Subcutaneous adipose tissue (tissue), 4 donors: ENCODE results near the gene IMP3. TPM values are rescaled to one million over a fixed set of nuclear protein-coding genes. Genes with fewer than 3 reads are reported as not detected.

Source experiments
- total RNA-seq, 4 donors: library from RNA; depleted of rRNA; stranded (reverse); fragments of >200 nt; gene quantifications; one replicate each; pipeline ENCODE4 v1.1.0, GENCODE V29; 2016
- TF ChIP-seq, protein P1 (sequence below): fragments of 450-650 bp; IDR thresholded peaks from one replicate; pipeline ENCODE4 v1.5.1; 2016; ENCODE audit warnings: low read depth, mild to moderate bottlenecking, control low read depth, antibody characterized with exemption, moderate library complexity

The IMP3 gene
- total RNA-seq, 4 donors from 2014 or later, result 56.1 to 108 (median 85.9) TPM

DNA sequence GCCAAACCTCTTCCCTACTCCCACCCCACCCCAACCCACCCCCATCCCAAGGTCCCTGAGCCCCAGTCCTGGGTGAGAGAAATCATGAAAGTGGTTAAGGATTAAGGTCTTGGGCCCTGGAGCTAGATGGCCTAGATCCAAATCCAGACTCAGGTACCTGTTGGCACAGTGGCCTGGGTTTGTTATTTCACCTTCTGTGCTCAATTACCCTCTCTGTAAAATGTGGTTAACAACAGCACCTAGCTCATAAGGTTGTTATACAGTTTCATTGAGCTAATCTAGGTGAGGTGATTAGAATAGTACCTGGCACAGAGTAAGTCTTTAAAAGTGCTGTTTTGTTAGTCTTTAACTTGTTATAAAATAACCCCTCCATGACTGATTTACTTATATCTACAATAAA lies 8.1 kb downstream of the IMP3 start:
- TF ChIP-seq, protein P1, sequence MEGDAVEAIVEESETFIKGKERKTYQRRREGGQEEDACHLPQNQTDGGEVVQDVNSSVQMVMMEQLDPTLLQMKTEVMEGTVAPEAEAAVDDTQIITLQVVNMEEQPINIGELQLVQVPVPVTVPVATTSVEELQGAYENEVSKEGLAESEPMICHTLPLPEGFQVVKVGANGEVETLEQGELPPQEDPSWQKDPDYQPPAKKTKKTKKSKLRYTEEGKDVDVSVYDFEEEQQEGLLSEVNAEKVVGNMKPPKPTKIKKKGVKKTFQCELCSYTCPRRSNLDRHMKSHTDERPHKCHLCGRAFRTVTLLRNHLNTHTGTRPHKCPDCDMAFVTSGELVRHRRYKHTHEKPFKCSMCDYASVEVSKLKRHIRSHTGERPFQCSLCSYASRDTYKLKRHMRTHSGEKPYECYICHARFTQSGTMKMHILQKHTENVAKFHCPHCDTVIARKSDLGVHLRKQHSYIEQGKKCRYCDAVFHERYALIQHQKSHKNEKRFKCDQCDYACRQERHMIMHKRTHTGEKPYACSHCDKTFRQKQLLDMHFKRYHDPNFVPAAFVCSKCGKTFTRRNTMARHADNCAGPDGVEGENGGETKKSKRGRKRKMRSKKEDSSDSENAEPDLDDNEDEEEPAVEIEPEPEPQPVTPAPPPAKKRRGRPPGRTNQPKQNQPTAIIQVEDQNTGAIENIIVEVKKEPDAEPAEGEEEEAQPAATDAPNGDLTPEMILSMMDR, result no peak

DNA sequence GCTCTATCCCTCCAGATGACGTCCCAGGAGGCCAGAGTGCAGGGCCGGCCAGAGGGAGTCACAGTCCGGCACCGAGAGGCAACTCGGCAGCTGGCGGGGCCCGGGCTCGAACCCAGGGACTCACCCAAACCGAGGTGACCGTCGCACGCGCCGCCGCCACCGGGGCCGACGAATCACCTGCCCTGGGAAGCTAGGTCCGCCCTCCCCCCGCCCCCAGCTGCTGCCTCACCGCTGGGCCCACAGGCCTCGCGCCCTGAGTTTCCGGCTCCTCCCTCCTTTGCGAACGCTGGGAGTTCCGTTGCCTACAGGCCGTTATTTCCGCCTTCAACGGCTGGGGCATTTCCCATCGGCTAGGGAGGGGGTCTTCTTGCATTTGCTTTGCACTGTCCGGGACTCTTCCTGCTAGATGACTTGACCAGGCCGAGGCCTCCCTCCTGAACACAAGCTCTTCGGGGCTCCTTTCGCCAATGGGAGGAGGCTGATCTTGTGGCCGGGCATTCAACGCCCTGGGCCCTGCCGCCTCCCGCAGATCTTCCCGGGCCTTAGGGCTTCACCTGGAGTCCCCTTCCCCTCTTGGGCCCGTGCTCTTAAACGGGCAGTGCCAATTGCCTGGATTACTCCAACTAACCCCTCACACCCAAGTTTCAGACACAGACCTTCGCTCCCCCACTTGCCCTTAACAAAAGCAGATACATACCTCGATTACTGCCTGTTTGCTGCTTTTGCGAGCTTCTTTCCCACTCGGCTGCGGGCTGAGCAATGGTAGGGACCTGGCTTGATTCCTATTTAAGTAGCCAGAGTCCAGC lies 14.3 kb downstream of the IMP3 start, which contains the start of gene SNUPN:
Gene SNUPN, minus strand, starts transcription at position 184 of the 806 bp plus-strand sequence. CDS start 4,674 bp downstream, outside the sequence.
- TF ChIP-seq, protein P1, result no peak

DNA sequence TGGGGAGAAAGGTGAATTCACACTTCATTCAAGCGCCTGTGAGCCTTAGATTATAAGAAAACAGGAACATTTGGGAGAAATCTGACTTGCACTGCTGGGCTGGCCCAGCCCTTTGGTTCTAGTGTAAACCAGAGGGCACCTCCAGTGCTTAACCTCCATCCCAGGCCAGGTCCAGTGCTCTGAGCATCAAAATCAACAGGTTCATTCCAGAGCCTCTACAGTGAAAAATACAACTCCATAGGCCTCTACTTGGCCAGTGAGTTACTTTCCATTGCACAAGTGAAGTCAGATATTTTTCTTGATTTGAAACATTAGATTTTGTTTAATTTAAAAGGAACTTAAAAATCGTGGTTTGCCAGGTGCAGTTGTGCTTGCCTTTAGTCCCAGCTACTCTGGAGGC lies 17.5 kb downstream of the IMP3 start:
- TF ChIP-seq, protein P1, result no peak

DNA sequence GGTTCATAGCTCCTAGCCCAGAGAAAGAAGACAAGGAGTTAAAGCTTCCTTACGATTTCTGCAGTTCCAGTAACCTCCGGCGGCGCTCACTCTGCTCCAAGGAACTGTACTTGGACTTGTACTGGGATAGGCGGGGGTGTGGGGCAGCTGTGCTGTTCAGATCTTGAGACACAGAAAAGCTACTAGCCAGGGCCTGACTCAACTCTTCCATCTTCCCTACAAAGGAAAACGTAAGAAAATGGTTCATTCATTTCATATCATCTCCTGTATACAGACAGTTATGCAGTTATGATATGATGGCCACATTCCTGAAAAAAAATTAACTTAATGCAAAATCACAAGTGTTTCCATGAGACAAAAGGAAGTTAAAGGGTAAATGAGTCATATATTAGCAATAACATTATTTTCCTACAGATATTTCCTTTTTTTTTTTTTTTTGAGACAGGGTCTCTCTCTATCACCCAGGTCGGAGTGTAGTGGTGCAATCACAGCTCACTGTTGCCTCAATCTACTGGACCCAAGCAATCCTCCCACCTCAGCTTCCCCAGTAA lies 19.1 kb downstream of the IMP3 start:
- TF ChIP-seq, protein P1, result no peak

DNA sequence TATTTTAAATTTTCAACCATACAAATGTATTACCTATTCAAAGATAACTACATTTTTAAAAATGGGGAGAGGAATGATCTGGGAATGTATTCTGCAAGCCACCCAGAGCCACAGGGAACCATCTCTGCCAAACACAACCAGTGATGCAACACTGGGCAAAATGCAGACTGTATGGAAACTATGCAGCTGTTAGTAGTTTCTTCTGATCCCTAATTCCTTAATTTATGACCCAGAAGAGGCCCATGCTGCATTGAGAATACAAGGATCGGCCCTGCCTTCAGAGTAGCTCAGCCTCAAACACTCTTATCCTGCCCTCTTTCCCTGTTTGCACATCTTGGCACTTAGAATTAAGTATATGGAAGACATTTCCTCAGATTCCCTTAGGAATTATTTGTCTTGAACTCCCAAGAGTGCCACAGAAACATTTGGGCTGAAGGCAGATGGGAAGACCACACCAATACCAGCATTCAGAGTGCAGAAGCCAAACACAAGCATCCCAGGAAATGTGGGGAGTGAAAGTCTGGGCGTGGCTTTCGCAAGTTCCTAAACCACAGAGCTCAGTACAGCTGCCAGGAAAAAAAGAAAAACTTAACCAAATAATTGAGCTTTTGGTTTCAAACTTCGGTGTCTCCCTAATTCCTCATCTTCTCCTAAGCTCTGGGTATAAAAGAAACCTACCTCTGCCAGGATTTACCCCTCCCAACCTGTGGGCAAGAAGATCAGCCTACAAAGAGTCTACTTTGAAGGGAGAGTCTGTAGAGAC lies 19.8 kb downstream of the IMP3 start:
- TF ChIP-seq, protein P1, result no peak

DNA sequence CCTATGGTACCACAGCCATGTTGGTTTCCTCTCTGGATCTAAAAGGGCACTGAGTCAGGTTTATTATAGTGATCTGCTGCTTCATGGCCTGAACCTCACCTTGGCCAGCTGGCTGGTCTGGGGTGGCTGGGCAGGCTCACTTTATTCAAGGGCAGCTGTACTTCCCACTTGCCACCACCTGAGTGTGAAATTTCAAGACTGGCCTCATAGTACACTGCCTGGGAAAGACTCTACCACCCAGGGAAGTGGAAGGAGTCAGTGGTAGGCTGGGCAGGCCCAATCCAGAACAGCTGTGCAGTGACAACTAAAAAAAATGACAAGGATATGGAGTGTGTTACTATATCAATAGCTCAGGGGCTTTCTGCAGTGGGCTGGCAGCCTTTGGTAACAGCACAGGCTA lies 23.3 kb downstream of the IMP3 start:
- TF ChIP-seq, protein P1, result no peak
